Measurements from ENCODE around the gene PRAMEF1. TPM values are rescaled to one million over a fixed set of nuclear protein-coding genes. Genes with fewer than 3 reads are reported as not detected.

The PRAMEF1 gene
- polyA plus RNA-seq, 6 donors from 2014 or later: not detected

DNA sequence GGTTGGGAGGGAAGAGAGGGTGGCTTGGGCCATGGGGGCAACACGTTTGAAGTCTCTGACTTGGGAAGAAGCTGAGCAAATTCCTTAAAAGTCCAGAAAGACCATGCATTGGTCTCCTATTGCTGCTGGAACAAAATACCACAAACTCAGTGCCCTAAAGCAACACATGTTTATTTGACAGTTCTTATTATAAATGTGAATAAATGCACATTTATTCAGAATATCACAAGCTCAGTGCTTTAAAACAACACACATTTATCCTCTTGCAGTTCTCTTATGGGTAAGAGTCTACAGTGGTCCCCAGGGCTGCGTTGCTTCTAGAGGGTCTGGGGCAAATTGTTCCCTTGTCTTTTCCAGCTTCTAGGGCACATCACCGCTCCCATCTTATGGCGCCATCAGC lies 27.7 kb upstream of the PRAMEF1 start:
- Mint-ChIP-seq H3K27me3 (peaks cover 0 to 21% (median 5%) of the 10 kb centered on the region in 3 donors), H3K36me3 (no peaks in the 10 kb centered on the region)
- no peak for DNase-seq

DNA sequence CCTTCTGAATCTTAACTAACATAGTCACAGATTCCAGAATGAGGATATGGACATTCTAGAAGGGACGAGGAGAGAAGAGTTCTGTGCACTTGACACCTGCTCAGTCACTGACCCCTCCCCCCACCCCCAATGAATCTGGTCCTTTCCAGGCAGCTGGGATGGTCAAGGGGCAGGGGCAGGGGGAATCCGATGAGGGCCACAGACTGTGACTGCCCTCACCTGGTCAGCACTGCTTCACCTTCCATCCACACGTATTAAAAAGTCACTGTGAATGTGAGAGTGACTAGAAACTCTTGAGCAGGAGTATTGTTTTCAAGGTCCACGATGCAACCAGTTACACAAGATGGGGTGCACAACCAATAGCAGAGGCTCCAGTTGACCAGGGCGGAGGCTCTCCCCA lies 27.2 kb upstream of the PRAMEF1 start:
- DNase-seq (no peak), ATAC-seq (ENCODE audit: low read depth in 2 of 2) (no peak)
- H3K9me3 Mint-ChIP-seq: peaks cover 0 to 7% (median 0%) of the 10 kb centered on the region in 7 donors
- H3K36me3 Mint-ChIP-seq: no peaks in the 10 kb centered on the region
- peaks cover 0 to 21% (median 10%) of the 10 kb centered on the region in 3 donors for H3K27me3 Mint-ChIP-seq
- no peak overlapping the region for H3K4me3 Mint-ChIP-seq
- no peak overlapping the region for H3K27ac Mint-ChIP-seq
- no peaks in the 10 kb centered on the region for H3K4me1 Mint-ChIP-seq

More for the DNA sequence above, 27.7 kb upstream of the PRAMEF1 start:
- Mint-ChIP-seq H3K4me1 (no peaks in the 10 kb centered on the region), H3K4me3 (no peak overlapping the region), H3K9me3 (peaks cover 0 to 7% (median 0%) of the 10 kb centered on the region in 7 donors), H3K27ac (no peak overlapping the region)
- ATAC-seq (ENCODE audit: low read depth in 2 of 2): no peak

DNA sequence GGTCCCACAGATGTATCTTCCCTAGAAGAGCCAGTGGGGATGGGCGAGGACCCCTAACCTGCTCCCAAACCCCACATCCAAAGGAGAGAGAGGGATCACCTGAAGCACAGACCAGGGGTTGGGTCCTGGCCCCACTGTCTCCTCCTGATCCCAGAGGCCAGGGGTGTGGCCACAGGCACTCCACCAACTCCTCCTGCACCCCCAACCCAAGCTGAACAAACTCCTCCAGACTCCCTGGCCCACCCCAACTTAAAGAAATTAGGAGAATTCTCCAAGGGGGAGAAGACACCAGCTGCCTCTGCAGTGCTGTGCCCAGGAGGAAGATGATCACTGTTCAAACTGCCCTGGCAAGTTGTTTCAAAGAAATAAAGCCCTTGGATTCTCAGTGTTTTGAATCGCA lies 22.2 kb upstream of the PRAMEF1 start:
- H3K27ac Mint-ChIP-seq: no peak overlapping the region
- H3K4me3 Mint-ChIP-seq: no peak overlapping the region
- DNase-seq: no peak
- H3K4me1 Mint-ChIP-seq: no peaks in the 10 kb centered on the region
- peaks cover 0 to 7% (median 0%) of the 10 kb centered on the region in 7 donors for H3K9me3 Mint-ChIP-seq
- no peak for ATAC-seq (ENCODE audit: low read depth in 2 of 2)
- no peaks in the 10 kb centered on the region for H3K36me3 Mint-ChIP-seq
- H3K27me3 Mint-ChIP-seq: peaks cover 6 to 46% (median 42%) of the 10 kb centered on the region in 3 donors

DNA sequence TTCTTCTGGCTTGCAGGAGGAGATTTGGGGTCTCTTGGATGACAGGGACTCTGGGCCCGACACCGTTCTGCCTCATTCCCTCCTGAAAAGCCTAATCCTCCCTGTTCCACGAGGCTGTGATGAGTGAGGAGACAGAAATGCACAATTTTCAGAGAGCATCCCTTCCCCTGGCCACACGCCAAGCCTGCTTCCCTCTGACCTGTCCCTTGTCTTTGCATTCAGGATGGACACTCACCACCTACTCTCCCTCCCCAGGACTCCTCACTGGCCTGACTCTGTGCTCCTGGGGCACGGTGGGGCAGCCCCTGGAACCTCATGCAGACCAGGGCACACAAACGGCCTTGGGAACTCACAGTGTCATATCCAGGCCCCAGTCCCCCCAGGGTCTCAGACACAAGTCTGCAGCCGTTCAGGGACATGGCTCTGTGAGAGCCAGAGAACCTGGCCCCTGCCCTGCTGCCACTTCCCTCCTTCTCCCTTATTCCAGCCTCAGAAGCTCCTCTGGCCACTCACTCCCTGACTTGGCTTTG lies 21.2 kb upstream of the PRAMEF1 start:
- no peak overlapping the region for H3K27ac Mint-ChIP-seq
- no peaks in the 10 kb centered on the region for H3K4me1 Mint-ChIP-seq
- H3K36me3 Mint-ChIP-seq: no peaks in the 10 kb centered on the region
- peaks cover 6 to 53% (median 47%) of the 10 kb centered on the region in 3 donors for H3K27me3 Mint-ChIP-seq
- peaks cover 0 to 7% (median 0%) of the 10 kb centered on the region in 7 donors for H3K9me3 Mint-ChIP-seq
- no peak overlapping the region for H3K4me3 Mint-ChIP-seq
- ATAC-seq (ENCODE audit: low read depth in 2 of 2): no peak
- no peak for DNase-seq

DNA sequence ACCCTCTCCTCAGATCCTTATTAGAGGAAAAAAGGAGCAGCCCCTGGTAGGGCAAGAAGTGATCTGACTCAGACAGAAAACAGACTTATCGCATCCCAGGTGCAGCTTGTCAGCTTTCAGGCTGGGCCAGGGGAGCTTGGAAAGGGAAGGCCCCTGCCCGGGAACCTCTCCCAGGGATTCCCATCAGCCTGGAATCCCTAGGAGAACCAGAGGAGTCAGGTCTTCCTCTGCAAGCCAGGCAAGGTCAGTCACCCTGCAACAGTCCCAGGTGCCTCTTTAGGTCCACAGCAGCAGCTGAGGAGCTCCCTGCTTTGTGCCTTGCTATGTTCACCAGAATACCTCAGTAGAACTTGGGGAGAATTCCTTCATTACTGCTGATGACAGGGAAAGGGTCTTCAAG lies 20.6 kb upstream of the PRAMEF1 start:
- Mint-ChIP-seq H3K36me3 (no peaks in the 10 kb centered on the region), H3K4me1 (no peaks in the 10 kb centered on the region), H3K27me3 (peaks cover 6 to 53% (median 49%) of the 10 kb centered on the region in 3 donors), H3K27ac (peak overlapping the region in 1 of 6 donors; percentile 33), H3K4me3 (no peak overlapping the region), H3K9me3 (peaks cover 0 to 7% (median 0%) of the 10 kb centered on the region in 7 donors)
- DNase-seq: no peak
- no peak for ATAC-seq (ENCODE audit: low read depth in 2 of 2)

DNA sequence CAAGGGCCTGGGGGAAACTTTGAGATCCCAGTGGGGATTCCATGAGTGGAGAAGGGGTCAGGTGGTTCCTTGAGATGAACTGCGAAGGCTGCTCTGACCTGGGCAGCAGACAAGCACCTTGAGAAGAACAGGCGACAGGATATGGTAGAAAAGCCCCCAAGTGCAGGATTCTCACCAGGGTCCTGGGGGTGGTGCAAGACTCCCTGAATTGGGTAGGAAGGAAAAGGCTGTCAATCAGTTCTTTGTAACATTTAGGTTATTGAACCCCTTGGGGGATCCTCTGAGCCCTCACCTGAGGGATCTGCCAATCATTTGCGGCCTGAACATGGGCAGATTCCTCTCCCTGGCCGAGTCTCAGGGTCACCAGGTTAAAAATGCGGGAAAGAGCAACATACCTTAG lies 20.0 kb upstream of the PRAMEF1 start:
- Mint-ChIP-seq H3K4me1 (no peaks in the 10 kb centered on the region), H3K27me3 (peaks cover 6 to 53% (median 49%) of the 10 kb centered on the region in 3 donors), H3K36me3 (no peaks in the 10 kb centered on the region), H3K4me3 (no peak overlapping the region), H3K9me3 (peaks cover 0 to 7% (median 0%) of the 10 kb centered on the region in 7 donors), H3K27ac (no peak overlapping the region)
- DNase-seq (no peak), ATAC-seq (ENCODE audit: low read depth in 2 of 2) (no peak)

DNA sequence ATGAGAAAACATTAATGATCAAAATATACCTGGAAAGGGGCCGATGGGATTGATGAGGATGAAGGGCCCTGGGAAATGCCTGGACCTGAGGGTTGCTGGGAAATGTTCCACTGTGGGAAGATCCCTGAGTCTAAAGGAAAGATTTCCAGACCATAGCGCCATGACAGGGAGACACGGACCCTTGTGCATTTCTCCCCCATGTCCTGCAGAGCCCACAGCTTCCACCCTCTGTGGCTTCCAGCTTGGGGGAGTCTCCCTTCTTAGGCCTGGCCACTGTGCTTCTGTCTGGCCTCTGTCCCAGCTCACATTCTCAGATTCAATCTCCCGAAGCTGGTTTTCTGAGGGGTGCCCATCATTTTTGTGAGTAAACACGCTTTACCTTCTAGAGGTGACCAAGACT lies 18.7 kb upstream of the PRAMEF1 start:
- no peak overlapping the region for H3K27ac Mint-ChIP-seq
- ATAC-seq (ENCODE audit: low read depth in 2 of 2) (no peak), DNase-seq (no peak)
- peak overlapping the region in 1 of 8 donors; percentile 29 for H3K4me3 Mint-ChIP-seq
- peaks cover 6 to 54% (median 52%) of the 10 kb centered on the region in 3 donors for H3K27me3 Mint-ChIP-seq
- no peaks in the 10 kb centered on the region for H3K36me3 Mint-ChIP-seq
- no peaks in the 10 kb centered on the region for H3K4me1 Mint-ChIP-seq
- H3K9me3 Mint-ChIP-seq: peaks cover 0 to 7% (median 0%) of the 10 kb centered on the region in 7 donors

DNA sequence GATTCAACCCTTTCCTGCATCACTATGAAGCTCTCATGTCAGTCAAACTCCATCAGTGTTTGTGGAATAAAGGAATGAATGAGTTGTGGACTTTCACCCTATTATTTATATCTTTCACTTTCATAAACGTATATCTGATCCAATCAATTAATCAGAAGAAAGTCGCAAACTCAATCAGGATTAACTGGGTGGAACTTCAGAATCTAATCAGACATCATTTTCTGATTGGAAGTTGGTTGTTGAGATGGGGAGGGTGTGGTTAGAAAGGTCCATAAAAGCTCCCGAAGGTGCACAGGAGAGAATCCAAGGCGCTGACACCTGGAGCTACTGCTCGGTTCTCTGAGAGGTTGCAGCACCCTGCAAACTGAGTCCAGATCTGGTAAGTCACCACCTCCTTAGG lies 17.8 kb upstream of the PRAMEF1 start, which contains the start of gene PRAMEF12:
Gene PRAMEF12 (plus strand): TSS at position 301 of the 400 bp plus-strand sequence. CDS start 1,130 bp downstream, outside the sequence.
- Mint-ChIP-seq H3K27ac (peak within 1 kb of the TSS in 1 of 6 donors; percentile 32), H3K4me3 (no peak within 1 kb of the TSS), H3K36me3 (no peaks in the 10 kb centered on the region), H3K4me1 (no peaks in the 10 kb centered on the region), H3K27me3 (peaks cover 7 to 58% (median 54%) of the 10 kb centered on the region in 3 donors), H3K9me3 (peaks cover 0 to 7% (median 0%) of the 10 kb centered on the region in 7 donors)
- ATAC-seq (ENCODE audit: low read depth in 2 of 2) (no peak), DNase-seq (no peak)

DNA sequence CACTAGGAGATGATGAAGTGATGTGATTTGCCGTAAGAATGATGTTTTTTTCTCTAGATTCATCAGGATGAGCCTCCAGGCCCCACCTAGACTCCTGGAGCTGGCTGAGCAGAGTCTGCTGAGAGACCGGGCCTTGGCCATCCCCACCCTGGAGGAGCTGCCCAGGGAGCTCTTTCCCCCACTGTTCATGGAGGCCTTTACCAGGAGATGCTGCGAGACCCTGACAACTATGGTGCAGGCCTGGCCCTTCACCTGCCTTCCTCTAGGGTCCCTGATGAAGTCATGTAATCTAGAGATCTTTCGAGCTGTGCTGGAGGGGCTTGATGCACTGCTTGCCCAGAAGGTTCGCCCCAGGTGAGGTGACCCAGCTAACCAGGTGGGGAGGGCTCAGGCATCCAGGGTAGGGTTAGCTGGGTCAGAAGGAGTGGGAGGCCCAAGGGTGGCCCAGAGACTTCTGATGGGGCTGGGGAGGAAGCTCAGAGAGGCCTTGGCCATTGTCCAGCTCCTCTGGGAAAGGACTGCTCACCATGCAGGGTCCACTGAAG lies 16.3 kb upstream of the PRAMEF1 start:
- Mint-ChIP-seq H3K4me1 (no peaks in the 10 kb centered on the region), H3K4me3 (peak overlapping the region in 1 of 8 donors; percentile 22), H3K36me3 (no peaks in the 10 kb centered on the region), H3K27ac (no peak overlapping the region), H3K27me3 (peaks cover 20 to 62% (median 47%) of the 10 kb centered on the region in 3 donors), H3K9me3 (peaks cover 0 to 7% (median 0%) of the 10 kb centered on the region in 7 donors)
- no peak for DNase-seq
- ATAC-seq (ENCODE audit: low read depth in 2 of 2): no peak

DNA sequence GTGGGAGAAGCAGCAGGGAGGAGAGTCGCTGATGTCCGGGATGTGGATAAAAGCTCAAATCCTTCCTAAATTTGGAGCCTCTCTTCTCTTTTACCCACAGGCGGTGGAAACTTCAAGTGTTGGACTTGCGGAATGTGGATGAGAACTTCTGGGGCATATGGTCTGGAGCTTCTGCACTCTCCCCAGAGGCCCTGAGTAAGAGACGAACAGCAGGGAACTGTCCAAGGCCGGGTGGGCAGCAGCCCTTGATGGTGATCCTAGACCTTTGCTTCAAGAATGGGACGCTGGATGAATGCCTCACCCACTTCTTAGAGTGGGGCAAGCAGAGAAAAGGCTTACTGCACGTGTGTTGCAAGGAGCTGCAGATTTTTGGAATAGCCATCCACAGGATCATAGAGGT lies 15.8 kb upstream of the PRAMEF1 start:
- Mint-ChIP-seq H3K36me3 (no peaks in the 10 kb centered on the region), H3K9me3 (peaks cover 0 to 7% (median 0%) of the 10 kb centered on the region in 7 donors), H3K4me1 (no peaks in the 10 kb centered on the region), H3K27me3 (peaks cover 20 to 59% (median 41%) of the 10 kb centered on the region in 3 donors), H3K4me3 (no peak overlapping the region), H3K27ac (no peak overlapping the region)
- no peak for ATAC-seq (ENCODE audit: low read depth in 2 of 2)
- DNase-seq: no peak

DNA sequence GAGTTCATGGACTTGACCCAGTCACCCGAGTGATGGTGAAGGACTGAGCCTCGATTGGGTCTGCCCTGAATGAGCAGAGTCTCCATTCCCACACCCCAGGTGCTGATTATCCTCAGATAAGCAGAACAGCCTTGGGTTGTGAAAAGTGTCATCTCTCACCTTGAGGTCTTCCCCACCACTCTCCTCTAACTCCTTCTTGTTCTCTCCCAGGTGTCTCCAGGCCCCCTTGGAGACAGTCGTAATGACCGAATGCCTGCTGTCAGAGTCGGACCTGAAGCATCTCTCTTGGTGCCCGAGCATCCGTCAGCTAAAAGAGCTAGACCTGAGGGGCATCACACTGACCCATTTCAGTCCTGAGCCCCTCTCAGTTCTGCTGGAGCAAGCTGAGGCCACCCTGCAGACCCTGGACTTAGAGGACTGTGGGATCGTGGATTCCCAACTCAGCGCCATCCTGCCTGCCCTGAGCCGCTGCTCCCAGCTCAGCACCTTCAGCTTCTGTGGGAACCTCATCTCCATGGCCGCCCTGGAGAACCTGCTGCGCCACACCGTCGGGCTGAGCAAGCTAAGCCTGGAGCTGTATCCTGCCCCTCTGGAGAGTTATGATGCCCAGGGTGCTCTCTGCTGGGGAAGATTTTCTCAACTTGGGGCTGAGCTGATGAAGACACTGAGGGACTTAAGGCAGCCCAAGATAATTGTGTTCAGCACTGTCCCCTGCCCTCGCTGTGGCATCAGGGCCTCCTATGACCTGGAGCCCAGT lies 14.2 kb upstream of the PRAMEF1 start:
- ATAC-seq (ENCODE audit: low read depth in 2 of 2) (no peak), DNase-seq (no peak)
- Mint-ChIP-seq H3K36me3 (no peaks in the 10 kb centered on the region), H3K4me3 (no peak overlapping the region), H3K4me1 (no peaks in the 10 kb centered on the region), H3K27ac (no peak overlapping the region), H3K9me3 (peaks cover 0 to 10% (median 0%) of the 10 kb centered on the region in 7 donors), H3K27me3 (peaks cover 20 to 47% (median 27%) of the 10 kb centered on the region in 3 donors)

DNA sequence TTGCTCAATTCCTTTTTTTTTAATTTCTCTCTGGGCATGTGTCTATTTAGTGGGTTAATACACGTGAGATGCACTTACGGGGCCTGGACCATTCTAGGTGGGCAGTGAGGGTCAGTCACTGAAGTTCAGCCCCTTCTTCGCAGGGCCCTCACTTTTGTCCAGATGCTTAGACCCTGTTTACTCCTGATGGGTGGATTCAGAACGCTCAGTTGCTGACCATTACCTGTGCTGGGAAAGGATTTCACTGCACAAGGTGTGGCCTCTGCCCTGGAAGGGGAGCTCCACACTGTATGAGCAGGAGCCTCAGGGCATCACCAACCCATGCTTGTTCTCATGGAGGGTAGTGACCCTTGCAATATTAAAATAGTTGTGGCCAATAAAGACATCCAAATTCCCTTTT lies 13.1 kb upstream of the PRAMEF1 start:
- Mint-ChIP-seq H3K4me1 (no peaks in the 10 kb centered on the region), H3K9me3 (peaks cover 0 to 15% (median 2%) of the 10 kb centered on the region in 7 donors), H3K27ac (no peak overlapping the region), H3K36me3 (no peaks in the 10 kb centered on the region), H3K27me3 (peaks cover 16 to 42% (median 21%) of the 10 kb centered on the region in 3 donors), H3K4me3 (no peak overlapping the region)
- ATAC-seq (ENCODE audit: low read depth in 2 of 2): no peak
- DNase-seq: no peak

DNA sequence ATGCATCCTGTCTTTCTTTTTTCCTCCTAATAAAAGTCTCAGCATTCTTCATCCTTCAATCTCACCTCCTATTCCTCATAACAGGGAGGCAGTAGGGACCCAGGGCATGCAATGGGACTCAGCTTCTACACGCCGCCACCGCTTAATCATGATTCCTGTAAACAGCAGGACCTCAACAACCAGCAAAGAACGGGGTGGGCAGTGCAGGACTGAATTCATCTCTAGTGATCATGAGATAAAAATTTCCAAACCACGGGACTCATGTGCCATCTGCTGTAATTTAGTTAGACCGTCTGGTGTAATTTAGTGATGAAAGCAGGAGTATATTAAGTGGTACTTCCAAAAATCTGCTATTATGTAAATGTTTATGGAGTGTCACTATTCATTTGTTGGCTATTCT lies 12.3 kb upstream of the PRAMEF1 start:
- Mint-ChIP-seq H3K36me3 (no peaks in the 10 kb centered on the region), H3K27ac (no peak overlapping the region), H3K4me1 (no peaks in the 10 kb centered on the region), H3K4me3 (no peak overlapping the region), H3K27me3 (peaks cover 15 to 39% (median 19%) of the 10 kb centered on the region in 3 donors), H3K9me3 (peaks cover 0 to 19% (median 8%) of the 10 kb centered on the region in 7 donors)
- DNase-seq (no peak), ATAC-seq (ENCODE audit: low read depth in 2 of 2) (no peak)

Data from naive B cell (primary cell).